NCI-H82 (cell line): Measurements from ENCODE around the gene POLR2L.
A peak's percentile ranks its signal among the peaks of the same experiment; 100 is the strongest.

ENCODE experiments used
- DNase-seq: peaks from one replicate; lab custom pipeline; 2025; lab: John Stamatoyannopoulos, UW

The POLR2L gene

DNA sequence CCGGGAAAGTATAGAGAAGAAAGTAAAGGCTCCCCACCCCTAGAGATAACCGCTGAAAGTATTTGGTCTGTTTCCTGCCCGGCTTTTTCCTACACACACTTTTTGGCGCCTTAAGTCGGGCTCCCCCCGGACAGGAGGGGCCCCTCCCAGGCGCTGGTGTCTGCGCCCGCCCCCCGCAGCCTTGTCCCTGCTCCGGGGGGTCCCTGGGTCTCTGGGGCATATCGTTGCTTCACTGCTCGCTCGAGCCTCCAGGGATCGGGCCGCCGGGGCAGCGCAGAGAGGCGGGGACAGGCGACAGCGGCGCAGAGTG is 15.5 kb downstream of the POLR2L start:
- DNase-seq, result no peak

DNA sequence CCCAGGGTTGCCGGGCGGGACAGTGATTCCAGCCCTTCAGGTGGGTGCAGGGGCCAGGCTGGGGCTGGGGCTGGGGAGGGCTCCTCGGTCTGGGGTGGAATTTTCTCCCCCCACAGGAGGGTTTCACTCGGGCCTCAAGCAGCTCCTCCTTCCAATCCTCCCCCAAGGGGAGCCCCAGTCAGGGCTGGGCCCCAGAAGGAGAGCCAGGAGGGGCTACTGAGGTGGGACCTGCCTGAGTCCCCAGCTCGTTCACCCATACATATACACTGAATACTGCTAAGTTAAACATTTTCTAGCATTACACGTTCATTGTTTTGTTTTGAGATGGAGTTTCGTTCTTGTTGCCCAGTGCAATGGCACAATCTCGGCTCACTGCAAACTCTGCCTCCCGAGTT is 16.1 kb downstream of the POLR2L start:
- no peak for DNase-seq

DNA sequence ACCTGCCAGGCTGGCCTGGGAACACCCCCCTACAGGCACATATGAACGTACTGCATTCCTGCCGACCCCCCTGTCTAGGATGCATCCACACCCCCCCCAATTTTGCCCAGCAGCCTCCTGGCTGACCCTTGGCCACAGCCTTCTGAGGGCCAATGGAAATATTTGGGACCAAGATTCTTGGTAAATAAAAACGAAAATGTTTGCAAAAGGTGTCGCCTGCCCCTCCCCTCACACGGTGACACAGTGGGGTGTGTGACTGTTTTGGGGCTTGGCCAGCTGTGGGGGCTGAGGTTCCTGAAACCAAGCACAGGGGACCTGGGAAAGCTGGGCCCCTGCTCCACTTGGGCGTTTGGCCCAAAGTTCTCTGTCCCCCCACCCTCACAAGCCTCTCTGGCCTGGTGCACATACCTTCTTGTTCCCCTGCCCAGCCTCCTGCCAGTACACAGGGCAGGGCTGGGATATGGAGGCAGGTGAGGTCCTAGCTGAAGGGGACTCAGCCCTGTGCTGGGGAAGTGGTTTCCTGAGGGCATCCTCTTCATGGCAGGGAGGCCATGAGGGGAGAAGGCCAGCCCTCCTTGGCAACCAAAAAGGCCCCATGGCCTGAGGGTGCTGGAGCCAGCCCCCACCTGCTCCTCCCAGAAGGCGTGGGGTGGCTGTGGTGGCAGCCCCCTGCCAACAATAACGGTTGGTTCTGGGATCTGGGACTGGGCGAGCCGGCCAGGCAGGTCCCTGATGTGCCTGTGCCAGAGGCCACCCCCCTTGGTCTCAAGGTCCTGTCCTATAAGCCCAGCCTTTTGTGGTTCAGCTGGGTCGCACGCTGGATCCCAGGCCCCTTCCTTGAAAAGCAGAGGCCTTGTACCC is 16.7 kb downstream of the POLR2L start:
- no peak for DNase-seq

DNA sequence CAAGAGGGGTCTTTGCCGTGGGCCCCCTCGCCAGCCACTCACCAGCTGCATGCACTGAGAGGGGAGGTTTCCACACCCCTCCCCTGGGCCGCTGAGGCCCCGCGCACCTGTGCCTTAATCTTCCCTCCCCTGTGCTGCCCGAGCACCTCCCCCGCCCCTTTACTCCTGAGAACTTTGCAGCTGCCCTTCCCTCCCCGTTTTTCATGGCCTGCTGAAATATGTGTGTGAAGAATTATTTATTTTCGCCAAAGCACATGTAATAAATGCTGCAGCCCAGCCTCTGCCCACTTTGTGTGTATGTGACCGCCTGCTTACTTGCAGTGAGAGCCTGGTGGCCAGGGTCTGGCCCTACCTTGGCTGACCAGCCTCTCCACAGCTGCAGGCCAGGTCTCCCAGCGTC is 17.4 kb downstream of the POLR2L start:
- peak; percentile 49 for DNase-seq

DNA sequence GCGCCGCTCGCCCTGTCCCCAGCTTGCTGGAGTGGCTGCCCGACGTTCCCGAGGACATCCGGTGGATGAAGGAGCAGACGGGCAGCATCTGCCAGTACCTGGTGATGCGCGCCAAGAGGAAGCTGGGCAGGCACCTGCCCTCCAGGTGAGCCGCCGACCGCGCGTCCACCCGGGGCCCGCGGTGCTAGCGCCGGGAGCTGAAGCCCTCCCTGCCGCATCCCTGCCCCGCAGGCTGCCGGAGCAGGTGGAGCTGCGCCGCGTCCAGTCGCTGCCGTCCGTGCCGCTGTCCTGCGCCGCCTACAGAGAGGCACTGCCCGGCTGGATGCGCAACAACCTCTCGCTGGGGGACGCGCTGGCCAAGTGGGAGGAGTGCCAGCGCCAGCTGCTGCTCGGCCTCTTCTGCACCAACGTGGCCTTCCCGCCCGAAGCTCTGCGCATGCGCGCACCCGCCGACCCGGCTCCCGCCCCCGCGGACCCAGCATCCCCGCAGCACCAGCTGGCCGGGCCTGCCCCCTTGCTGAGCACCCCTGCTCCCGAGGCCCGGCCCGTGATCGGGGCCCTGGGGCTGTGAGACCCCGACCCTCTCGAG is 17.9 kb downstream of the POLR2L start:
- peak; percentile 76 for DNase-seq

DNA sequence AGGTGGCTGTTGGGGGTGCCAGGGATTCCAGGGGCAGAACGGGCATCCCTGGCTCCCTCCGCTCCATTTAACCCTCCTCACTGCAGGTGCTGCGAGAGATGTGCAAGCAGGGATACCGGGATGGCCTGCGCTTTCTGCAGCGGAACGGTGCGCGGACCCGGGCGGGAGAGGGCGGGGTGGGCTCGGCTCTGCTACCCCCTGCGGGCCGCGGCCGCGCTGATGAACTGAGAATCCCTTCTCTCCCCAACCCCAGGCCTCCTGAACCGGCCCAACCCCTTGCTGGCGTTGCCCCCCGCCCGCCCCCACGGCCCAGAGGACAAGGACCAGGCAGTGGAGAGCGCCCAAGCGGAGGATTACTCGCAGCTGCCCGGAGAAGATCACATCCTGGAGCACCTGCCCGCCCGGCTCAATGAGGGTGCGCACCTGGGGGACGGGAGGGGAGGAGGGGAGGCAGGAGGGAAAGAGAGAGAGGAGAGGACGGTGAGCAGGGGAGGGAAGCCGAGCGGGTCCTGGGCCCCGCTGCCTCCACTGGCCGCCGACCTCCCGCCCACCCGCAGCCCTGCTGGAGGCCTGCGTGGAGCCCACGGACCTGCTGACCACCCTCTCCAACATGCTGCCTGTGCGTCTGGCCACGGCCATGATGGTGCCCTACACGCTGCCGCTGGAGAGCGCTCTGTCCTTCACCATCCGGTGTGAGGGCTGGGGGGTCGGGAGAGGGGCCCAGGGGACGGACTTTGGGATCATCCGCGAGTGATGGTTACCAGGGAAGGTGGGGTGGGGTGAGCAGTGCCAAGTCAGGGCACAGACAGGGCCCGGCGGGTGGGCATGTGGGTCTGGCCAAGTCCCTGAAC is 18.7 kb downstream of the POLR2L start:
- no peak for DNase-seq

DNA sequence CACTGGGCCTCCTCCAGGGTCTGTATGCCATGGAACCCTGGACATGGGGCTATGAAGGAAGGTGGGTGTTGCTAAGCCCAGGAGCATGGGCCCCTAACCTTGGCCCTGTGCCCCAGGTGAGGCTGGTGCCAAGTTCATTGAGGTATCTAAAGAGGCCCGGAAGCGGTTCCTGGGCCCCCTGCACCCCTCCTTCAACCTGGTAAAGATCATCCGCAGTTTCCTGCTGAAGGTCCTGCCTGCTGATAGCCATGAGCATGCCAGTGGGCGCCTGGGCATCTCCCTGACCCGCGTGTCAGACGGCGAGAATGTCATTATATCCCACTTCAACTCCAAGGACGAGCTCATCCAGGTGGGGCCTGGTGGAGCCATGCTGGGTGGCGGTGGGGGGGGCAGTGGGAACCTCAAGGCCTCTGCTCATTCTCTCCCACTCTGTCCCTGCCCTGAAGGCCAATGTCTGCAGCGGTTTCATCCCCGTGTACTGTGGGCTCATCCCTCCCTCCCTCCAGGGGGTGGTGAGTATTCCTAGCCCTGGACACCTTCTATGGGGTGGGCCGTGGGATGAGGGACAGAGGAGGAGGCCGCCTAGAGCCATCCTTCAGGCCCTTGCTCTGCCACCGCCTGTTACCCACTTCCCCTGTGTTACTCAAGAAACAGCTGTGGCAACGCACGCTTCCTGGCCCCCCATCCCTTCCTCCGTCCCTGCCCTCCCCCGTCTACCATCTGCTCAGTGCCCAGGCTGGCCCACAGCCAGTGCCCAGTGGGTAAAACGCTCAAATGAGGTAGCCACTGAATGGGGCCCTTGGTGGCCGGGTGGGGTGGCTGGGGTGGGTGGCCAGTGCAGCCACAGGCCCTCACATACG is 20.6 kb downstream of the POLR2L start:
- no peak for DNase-seq

DNA sequence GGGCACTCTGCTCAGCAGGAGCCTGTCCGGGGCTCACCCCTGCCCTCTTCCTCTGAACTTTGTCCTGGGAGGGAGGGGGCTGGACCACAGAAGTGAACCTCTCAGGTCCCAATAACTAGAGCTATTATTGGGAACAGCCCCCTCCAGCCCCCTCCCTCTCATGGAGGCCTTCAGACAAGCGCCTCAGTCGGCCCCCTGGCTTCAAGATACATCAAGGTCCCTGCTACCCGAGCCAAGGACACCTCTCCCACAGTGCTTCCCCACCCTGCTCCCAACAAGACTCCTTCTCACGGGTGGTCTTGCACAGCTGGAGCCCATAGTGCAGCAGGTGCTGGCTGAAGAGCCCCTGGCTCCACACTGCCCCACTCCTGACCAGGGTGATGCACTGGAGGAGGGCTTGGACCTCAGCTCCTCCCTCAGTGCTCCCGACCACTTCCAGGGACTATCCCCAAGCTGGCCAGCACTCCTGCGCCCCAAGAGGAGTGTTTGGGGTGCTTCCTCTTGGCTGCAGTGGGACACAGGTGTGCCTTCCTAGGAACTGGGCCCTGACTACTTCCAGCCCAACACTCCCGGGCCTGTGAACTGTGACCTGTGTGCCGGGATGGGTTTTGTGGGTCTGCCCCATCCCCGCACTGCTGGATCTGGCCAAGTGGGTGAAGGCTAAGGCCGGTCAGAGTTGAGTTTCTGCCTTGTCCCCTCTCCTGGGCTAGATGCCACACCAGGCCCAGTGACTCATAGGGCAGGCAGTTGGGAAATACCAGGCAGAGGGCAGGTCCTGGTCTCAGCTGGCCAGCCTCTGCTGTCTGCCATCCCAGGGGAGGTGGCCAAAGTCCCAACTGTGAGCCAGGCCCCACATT is 21.4 kb downstream of the POLR2L start:
- no peak for DNase-seq

DNA sequence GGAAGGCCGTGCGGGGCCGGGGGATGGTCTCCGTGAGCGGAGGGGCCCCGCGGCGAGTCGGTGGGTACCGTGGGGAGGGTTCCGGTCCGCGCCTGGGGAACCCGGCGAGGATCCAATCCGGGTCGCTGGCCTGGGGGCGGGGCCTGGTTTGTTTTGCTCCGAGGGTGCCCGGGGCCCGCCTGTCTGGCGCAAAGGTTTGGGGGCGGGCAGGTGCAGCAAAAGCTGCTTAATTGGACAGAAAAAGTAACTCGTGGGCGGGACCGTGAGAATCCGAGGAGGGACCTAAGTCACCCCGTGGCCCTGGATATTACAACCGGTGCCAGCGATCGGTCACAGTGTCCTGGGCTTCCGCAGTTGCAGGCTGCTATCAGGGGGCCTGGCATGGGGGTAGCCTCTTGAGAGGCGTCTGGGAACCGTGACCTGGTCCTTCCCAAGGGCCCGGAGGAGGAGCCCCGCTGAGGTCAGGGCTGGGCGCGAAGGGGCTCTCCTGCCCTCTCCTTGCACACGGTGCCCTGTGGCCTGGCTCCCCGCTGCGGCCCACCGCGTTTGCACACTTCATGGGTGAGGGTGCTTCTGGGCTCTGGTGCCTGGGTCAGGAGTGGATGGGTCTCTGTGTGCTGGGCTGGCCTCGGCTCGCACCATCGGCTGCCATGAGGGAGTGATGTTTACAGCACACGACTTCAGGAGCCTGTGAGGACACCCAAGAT is 22.2 kb downstream of the POLR2L start:
- DNase-seq, result peak; percentile 84

DNA sequence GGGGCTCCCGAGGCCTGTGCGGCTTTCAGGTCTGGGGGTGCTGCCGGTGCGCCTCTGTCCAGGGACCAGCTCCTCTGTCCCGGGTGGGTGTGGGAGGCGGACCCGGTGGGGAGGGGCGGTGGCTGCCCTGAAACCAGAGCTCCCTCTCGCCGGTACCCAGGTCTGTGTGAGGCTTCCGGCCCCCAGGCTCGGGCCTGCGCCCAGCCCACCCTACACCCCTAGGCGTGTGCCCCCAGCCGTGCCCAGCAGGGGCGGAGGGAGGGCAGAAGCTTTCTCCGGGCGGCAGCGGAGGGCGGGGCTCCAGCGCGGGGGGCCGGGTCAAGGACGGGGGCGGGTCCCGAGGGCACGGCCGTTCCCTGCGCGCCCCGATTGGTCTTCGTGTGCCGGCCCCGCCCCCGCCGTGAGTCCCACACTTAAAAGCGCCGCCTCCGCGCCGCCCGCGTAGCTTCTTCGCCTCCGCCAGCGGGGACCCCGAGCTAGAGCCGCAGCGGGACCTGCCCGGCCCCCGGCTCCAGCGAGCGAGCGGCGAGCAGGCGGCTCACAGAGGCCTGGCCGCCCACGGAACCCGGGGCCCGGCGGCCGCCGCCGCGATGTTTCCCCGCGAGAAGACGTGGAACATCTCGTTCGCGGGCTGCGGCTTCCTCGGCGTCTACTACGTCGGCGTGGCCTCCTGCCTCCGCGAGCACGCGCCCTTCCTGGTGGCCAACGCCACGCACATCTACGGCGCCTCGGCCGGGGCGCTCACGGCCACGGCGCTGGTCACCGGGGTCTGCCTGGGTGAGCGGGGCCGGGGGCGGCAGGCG is 23.0 kb downstream of the POLR2L start:
- DNase-seq, result peak; percentile 93

DNA sequence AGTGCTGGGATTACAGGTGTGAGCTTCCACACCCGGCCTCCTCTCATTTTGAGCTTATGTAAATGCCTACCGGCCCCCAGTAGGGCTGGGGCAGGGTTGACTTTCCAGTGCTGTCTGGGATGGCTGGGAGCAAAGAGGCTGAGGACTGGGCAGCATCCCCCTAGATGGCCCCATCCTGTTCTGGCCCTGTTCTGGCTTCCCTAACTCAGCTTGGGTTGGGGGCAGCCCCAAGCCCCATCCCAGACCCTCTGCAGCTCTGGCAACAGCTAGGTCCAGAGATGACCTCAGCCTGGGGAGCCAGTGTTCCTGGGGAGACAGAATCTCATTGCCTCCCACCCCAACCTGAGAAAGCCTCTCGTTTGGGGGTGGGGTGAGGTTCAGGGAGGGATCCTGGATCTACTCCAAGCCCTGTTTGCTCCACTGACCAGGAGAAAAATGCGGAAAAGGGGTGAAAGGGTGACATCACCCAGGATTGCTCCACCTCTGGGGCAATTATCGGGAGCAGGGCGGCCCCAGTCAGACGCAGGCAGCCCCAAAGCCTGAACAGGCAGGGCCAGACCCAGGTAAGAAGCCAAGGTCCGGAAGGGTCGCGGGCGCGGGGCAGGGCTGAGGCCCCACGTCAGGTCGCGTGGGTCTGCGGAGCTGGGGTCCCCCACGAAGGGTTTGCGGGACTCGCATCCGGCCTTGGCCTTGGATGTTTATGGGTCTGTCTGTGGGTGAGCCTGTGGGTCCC is 23.8 kb downstream of the POLR2L start, which contains the start of gene PNPLA2:
Gene PNPLA2 (plus strand): TSS at position 519 of the 733 bp plus-strand sequence. CDS start 805 bp downstream, outside the sequence.
- DNase-seq, result no peak

DNA sequence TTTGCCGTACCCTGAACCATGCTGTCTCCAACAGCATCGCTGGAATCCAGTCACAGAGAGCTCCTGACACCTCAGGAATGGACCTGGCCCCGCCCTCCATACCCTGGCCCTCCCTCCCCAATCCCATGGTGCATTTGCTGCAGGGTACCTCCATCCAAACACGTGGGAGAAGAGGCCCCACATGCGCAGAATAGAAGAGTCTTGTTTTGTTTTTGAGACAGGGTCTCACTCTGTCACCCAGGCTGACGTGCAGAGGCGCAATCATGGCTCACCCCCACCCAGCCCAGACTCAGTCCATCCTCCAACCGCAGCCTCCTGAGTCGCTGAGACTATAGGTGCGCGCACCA is 25.9 kb downstream of the POLR2L start:
- peak; percentile 55 for DNase-seq

DNA sequence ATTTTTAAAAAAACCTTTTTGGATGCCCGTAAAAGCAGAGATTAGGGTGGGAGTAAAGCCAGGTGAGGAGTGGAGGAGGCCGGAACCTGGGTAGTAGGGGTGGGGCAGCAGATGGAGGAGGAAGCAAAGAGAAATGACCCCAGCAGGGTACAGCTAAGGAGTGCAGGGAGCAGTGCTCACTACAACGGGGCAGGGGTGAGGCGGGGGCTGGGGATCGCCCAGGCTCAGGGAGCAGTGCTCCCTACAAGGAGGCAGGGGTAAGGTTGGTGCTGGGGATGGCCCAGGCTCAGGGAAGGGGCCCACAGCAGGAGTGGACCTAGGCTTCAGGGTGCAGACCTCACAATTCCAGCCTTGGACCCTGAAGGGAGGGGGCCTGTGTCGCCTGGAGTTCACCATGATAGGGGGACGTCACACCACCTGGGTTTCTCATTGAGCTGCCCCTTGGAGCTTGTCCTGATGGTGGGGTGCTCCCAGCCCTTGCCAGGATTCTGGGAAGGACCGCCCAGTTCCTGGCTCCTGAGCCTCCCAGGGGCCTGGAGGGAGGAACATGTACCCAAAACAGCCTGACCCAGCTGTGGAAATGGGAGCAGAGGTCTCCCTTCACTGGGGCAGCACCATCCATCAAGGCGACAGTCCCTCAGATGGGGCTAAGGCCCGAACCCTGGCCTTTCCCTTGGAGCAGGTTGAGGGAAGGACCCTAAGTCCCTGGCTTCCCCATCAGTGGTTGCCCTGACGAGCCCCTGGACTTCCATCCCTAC is 26.5 kb downstream of the POLR2L start:
- no peak for DNase-seq

DNA sequence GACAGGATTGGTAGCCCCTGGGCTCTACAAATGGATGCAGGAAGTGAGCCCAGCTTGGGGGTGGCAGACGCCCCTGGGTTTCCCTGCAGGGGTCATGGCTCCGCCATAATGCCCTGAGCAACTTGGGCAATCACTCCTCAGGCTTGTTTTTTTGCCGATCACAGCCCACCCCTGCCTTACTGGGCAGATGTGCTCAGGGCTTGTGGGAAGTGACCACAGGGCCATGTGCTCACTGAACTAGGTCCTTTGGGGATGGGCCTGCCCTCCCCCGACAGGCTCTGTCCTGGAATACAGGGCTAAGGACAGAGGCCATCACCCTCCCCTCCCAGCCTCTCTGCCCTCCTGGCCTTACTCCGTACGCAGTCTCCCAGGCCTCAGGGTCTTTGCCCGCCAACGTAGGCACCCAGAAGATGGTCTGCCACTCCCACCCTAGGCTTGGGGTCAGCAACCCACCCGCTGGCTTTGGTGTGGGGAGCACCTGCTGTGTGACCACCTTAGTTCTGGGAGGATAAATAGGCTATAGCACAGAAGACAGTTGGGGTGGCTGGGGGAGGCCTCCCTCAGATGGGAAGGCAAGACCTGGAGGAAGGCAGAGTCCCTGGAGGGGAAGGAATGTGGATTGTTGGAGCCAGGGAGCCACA is 28.8 kb downstream of the POLR2L start:
- DNase-seq, result peak; percentile 26

DNA sequence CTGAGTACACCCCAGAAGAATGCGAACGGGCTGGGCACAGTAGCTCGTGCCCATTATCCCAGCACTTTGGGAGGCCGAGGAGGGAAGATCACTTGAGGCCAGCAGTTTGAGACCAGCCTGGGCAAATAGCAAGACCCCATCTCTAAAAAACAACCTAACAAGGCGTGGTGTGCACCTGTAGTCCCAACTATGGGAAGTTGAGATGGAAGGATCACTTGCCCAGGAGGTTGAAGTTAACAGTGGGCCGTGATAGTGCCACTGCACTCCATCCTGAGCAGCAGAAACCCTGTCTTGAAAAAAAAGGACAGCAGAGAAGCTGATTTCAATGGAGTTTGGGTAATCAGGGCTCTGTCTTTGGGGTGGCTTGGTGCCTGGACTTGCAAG is 29.3 kb downstream of the POLR2L start:
- DNase-seq, result no peak

DNA sequence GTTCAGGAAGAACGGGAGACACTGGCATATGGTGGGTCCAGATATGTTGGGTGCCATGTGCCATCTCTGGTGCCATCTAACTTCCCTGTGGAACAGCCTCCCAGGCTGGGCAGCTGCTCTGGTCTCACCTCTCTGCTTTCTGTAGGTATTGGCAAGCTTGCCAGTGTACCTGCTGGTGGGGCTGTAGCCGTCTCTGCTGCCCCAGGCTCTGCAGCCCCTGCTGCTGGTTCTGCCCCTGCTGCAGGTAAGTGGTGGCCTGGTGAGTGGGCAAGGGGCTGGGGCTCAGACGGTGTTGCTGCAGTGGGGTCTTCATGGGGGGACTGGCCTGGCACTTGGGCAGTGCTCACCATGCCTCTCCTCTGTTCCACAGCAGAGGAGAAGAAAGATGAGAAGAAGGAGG is 29.9 kb downstream of the POLR2L start:
- DNase-seq, result no peak

DNA sequence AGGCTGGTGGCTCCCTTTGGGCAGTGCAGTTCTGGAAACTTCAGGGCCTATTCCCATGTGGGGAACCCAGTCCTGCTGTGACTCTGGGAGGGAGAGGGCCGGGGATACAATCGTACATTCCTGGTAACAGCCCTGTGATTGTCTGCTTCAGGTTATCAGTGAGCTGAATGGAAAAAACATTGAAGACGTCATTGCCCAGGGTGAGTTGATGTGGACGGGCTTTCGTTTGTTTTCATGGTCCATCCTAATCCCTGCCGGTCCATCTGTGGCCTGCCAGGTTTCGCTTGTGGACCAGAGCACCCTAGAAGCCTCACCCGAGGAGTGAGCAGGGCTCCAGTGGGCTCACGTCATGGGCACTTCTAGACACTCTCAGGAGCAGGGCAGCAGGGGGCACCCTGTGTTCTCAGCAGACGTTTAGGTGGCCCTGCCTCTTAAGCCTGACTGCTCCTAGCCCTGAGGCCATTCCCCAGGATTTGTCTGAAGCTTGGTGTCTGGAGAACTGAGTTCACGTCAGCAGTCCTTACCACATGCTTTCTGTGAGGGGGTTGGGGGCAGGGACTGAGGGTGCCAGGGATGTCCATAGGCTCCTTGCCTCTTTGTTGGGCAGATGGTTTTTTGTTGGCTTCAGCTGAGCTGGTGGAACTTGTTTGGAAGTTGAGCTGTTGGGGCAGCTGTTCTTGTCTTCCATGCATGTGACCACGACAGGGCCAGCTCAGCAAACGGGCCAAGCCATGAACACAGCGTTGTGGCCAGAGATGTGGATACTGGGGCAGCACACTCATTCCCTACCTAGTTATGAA is 30.7 kb downstream of the POLR2L start:
- no peak for DNase-seq
